ENCODE measurements around the gene GUCA2A.

Gene GUCA2A

GRCh38 chr1:42130061-42130660 lies 34.4 kb downstream of the GUCA2A start:
- no peak for DNase-seq (ENCODE audit: low read depth in 2 of 2)

- DNase-seq (ENCODE audit: low read depth in 2 of 2): no peak
These were observed 35.6 kb downstream of the GUCA2A start for GRCh38 chr1:42128964-42129363.

DNA sequence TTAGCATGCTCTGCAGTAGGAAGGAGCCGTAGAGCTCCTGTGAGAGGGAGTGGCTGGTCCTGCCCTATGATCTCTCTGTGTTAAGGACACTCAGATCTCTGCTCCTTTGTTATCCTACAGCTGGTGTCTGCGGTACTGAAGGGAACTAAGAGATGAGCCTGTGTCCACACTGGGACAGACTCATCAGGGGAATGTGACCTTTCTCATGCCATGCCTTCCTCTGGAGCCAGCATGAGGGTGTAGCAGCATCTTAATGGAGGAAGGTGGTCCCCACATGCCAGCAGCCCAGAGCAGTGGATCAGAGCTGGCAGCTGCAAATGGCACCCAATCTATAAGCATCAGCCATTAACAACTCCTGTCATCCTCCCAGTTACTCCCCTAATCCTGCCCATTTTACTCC lies 36.0 kb downstream of the GUCA2A start:
- no peak for DNase-seq (ENCODE audit: low read depth in 2 of 2)

- no peak for DNase-seq (ENCODE audit: low read depth in 2 of 2)
These were observed 36.8 kb downstream of the GUCA2A start for GRCh38 chr1:42127767-42128166.

- no peak for DNase-seq (ENCODE audit: low read depth in 2 of 2)
These were observed 39.0 kb downstream of the GUCA2A start for GRCh38 chr1:42125552-42125951.

- DNase-seq (ENCODE audit: low read depth in 2 of 2): no peak
These were observed 42.1 kb downstream of the GUCA2A start for GRCh38 chr1:42122408-42122807.

DNA sequence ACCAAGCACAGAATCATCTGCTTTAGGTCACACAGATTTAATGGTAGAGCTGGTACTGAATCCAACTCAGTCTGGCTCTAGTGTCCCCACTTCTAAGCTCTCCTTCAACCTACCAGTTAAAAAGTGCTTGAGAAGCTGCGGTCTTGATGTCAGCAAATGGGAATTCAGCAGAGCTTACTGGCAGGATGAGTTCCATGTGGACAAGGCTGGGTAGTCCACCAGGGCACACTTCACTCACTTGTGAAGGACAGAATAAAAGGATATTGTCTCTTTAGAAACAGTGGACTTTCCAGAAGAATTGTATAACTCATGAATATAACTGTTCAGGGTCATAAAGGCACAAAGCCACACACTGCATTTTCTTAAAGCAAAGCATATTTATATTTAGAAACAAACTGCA lies 46.4 kb downstream of the GUCA2A start:
- DNase-seq (ENCODE audit: low read depth in 2 of 2): no peak

GRCh38 chr1:42117214-42117613 lies 47.3 kb downstream of the GUCA2A start:
- no peak for DNase-seq (ENCODE audit: low read depth in 2 of 2)

GRCh38 chr1:42114229-42114628 lies 50.3 kb downstream of the GUCA2A start:
- DNase-seq (ENCODE audit: low read depth in 2 of 2): no peak
